Subcutaneous adipose tissue (tissue), 4 donors: Measurements from ENCODE around the gene OPA3. TPM values are rescaled to one million over a fixed set of nuclear protein-coding genes. Genes with fewer than 3 reads are reported as not detected.

Source experiments
- total RNA-seq, 4 donors: library from RNA; depleted of rRNA; stranded (reverse); fragments of >200 nt; gene quantifications; one replicate each; pipeline ENCODE4 v1.1.0, GENCODE V29; 2016
- TF ChIP-seq, protein P1 (sequence below): fragments of 450-650 bp; IDR thresholded peaks from one replicate; pipeline ENCODE4 v1.5.1; 2016; ENCODE audit warnings: low read depth, mild to moderate bottlenecking, control low read depth, antibody characterized with exemption, moderate library complexity

The OPA3 gene
- total RNA-seq, 4 donors from 2014 or later, result 2.7 to 11.6 (median 6.4) TPM

DNA sequence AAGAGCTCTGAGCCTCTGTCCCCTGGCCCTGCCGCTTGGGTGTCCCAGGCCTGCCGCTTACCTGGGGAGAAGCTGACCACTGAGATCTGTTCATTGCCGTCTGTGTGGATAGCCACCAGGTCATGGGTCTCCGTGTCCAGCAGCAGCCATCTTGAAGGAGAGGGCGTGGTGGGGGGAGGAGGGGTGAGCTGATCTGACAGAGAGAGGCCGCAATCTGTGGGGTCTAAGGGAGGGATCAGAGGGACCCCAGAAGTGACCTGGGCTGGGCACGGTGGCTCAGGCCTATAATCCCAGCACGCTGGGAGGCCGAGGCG is 32.1 kb upstream of the OPA3 start:
- TF ChIP-seq, protein P1, sequence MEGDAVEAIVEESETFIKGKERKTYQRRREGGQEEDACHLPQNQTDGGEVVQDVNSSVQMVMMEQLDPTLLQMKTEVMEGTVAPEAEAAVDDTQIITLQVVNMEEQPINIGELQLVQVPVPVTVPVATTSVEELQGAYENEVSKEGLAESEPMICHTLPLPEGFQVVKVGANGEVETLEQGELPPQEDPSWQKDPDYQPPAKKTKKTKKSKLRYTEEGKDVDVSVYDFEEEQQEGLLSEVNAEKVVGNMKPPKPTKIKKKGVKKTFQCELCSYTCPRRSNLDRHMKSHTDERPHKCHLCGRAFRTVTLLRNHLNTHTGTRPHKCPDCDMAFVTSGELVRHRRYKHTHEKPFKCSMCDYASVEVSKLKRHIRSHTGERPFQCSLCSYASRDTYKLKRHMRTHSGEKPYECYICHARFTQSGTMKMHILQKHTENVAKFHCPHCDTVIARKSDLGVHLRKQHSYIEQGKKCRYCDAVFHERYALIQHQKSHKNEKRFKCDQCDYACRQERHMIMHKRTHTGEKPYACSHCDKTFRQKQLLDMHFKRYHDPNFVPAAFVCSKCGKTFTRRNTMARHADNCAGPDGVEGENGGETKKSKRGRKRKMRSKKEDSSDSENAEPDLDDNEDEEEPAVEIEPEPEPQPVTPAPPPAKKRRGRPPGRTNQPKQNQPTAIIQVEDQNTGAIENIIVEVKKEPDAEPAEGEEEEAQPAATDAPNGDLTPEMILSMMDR, result no peak

DNA sequence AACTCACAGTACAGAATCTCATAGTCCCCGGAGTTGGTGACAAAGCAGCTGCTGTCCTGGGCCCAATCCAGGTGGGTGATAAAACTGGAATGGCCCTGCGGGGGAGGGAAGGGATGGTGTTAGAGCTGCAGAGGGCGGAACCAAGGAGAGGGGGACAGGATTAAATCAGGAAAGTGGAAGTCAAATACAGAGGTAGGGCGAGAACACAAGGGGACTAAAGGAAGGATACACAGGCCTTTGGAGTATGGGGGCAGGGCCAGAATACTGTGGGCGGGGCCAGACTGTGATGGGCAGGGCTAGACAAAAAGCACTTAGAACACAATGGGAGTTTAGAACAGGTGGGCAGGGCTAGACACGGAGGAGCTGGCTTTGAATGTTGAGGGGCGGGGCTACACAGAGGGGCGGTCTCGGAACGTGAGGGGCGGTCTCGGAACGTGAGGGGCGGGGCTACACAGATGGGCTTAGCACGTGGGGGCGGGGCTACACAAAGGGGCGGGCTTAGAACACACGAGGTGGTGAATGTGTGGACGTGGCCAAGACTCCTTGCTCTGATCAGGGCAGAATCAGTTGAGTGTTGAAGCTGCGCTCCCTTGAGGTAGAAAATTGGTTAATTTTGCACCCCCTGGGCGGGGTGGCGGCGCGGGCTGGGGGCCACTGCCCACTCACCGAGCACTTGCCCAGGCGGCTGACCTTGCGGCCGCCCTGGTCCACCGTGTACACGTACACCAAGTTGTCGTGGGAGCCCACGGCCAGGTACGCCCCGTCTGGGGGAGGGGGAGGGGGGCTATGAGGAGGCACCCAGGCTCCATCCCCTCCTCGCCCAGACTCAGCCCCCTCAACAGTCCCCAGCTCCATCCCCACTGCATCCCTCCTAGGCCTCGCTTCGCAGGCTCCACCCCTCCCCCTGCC is 31.4 kb upstream of the OPA3 start:
- TF ChIP-seq, protein P1, result no peak

DNA sequence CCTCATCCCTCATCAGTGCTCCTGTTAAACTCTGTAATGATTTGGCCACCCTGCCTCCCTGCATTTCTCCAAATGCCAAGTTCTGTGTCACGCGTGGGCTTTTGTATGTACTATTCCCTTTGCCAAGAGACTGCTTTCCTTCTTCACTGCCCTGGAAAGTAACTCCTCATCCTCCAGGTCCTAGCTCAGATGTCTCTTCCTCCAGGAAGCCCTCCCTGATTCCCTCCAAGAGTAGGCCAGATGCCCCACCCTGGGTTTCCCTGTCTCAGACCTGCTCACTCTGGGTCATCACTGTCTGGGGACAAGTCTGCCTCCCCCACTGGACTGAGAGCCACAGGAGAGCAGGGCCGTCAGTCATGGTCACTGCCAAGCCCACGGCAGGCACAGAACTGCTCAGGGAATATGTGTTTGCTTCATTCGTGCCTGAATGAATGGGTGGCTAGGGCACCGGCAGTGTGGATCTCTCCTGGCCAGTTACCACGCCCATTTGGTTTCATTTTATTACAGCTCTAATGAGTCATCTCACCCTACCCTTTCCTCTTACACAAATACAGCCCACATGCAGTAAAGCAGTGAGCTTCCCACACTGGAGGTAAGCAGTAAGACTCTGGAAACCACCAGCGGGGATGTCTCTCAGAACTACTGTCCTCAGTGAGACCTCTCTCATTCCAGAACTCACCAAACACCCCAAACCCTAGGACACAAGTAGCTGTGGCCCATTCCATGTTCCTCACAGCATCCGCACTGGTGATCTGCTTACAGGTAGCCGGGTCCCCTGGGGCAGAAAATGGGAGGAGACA is 29.5 kb upstream of the OPA3 start:
- TF ChIP-seq, protein P1, result no peak

DNA sequence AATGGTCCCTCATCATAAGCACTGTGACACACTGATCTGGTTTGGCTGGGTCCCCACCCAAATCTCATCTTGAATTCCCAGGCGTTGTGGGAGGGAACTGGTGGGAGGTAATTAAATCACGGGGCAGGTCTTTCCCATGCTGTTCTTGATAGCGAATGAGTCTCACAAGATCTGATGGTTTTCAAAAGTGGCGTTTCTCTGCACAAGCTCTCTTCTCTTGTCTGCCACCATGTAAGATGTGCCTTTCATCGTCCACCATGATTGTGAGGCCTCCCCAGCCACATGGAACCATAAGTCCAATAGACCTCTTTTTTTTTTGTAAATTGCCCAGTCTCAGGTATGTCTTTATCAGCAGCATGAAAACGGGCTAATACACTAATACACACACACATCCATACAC is 24.3 kb upstream of the OPA3 start:
- TF ChIP-seq, protein P1, result no peak

DNA sequence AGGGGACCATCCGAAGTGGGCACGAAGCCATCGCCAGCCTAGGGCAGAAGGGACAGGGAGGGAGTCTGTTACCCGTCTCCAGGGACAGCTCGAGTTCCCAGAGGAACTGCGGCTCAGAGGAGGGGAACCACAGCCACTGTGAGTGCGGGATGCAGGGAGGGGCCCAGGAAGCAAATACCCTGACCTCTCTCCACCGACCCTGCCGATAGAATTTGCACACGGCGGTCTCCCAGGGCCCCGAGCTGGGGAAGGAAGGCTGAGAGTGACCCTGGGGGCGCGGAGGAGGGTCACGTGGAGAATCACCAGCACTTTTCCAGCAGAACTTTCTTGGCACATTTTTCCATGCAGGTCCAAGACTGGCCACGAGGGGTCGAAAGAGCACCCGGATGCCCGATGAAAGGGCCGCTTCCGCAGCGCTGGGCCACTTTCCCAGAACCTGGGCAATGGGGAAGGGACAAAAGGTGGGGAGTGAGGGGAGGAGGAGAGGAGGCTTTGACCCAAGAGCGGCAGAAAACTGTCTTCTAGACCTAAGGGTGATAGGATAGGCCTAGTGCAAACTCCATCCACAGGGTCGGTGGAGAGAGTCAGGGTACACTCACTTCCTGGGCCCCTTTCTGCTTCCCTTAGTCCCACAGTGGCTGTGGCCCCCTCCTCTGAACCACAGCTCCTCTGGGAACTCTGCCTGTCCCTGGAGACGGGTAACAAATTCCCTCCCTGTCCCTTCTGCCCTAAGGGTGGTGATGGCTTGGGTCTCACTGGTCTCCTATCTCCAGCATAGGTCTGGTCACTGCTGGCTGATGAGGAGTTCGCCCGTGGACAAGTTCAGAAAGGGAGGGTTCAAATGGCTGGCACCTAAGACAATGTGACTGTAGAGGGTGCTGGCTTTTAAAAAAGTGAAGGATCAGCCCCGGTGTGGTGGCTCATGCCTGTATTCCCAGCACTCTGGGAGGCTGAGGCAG is 22.7 kb upstream of the OPA3 start:
- TF ChIP-seq, protein P1, result no peak

DNA sequence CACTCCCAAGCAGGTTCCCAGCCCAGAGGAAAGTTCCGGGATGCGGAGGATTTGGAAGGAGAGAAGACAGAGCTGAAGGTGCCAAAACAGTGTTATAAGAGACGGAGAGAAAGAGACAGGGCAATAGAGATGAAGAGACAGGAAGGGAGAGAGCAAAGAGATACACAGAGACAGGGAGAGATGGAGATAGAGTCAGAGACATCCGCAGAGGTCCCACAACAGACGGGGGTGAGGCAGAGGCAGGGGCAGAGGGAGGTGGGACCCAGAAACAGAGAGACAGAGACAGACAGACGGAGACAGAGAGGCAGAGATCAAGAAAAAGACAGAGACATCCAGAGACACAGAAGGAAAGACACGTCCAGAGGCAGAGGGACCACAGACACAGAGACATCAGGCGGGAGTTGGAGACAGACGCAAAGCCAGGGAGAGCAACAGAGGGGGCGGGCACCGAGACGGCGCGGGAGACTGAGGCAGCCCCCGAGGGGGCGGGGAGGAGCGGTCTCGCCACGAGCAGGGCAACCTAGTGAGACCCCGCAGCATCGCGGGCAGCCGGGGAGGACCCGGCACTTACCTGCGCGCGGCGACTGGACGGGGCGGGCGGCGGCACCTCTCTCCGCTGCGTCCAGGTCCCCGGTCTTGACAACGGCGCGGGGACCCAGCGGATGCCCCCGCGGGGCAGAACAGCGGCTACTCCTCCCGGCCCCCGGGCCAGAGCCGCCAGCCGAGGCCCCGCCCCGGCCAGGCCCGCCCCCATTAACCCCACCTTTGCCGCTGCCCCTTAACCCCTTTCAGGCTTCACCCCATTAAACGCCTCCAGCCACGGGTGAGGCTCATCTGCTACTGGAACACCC is 17.1 kb upstream of the OPA3 start, which contains the start of gene GPR4:
Gene GPR4, minus strand, starts transcription at position 689 of the 851 bp plus-strand sequence. CDS start 10,346 bp downstream, outside the sequence.
- TF ChIP-seq, protein P1, result no peak
